ENCODE data around the gene ADRB2. TPM values are rescaled to one million over a fixed set of nuclear protein-coding genes. Genes with fewer than 3 reads are reported as not detected.

Gene ADRB2
- total RNA-seq, 4 donors from 2014 or later, result 1.1 to 5.1 (median 4.2) TPM

DNA sequence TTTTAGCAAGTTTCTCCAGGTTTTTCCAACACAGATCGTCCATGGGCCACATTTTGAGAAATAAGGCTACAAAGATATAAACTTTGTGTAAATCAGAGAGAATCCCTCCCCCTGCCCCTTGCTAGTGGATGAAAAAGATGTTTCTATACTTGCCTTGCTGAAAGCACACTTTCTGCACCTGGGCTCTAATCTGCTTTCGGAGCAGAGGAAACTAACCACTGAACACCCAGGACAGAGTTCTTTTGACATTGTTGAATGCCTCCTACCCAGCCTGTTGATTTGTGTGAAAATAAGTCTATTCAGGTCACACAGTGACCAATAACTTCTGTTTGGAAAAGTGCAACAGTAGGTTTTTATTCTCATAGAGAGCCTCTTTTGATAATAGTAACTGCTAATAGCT is 7.5 kb downstream of the ADRB2 start:
- Histone ChIP-seq H3K27ac (no peak overlapping the region), H3K4me3 (replicated peaks in 1 of 3) (no peak overlapping the region), H3K36me3 (no peaks in the 10 kb centered on the region), H3K9me3 (no peaks in the 10 kb centered on the region), H3K27me3 (peaks cover 6% of the 10 kb centered on the region), H3K4me1 (no peaks in the 10 kb centered on the region)
- intact Hi-C loops (cut with DNase I), result no loop called here
- 95% methylated on average over 2 of the region's 2 CpGs for WGBS, 2 donors
- no peak for DNase-seq
- TF ChIP-seq POLR2A (IDR thresholded peaks at IDR 0.05), result no peak
- TF ChIP-seq, protein P1, sequence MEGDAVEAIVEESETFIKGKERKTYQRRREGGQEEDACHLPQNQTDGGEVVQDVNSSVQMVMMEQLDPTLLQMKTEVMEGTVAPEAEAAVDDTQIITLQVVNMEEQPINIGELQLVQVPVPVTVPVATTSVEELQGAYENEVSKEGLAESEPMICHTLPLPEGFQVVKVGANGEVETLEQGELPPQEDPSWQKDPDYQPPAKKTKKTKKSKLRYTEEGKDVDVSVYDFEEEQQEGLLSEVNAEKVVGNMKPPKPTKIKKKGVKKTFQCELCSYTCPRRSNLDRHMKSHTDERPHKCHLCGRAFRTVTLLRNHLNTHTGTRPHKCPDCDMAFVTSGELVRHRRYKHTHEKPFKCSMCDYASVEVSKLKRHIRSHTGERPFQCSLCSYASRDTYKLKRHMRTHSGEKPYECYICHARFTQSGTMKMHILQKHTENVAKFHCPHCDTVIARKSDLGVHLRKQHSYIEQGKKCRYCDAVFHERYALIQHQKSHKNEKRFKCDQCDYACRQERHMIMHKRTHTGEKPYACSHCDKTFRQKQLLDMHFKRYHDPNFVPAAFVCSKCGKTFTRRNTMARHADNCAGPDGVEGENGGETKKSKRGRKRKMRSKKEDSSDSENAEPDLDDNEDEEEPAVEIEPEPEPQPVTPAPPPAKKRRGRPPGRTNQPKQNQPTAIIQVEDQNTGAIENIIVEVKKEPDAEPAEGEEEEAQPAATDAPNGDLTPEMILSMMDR (IDR thresholded peaks at IDR 0.05), result no peak

DNA sequence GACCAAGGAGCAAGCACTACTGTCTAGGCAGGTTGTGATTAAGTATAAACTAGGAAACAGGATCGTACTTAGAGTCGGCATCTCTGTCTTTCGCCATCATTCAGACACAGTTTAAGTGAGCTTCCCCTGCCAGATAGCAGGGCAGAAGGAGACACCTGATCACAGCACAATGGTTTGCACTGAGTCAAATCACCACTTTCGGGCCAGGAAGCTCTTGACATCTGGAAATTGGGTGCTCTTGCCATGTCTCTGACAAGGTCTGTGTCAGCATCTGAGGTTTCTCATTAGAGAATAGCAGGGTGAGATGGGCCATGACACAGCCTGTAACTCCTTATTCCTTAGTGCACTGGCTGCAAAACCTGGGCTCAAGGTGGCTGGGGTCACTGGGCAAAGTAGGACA is 8.3 kb downstream of the ADRB2 start:
- Histone ChIP-seq H3K27ac (no peak overlapping the region), H3K27me3 (peaks cover 6% of the 10 kb centered on the region), H3K36me3 (no peaks in the 10 kb centered on the region), H3K4me1 (no peaks in the 10 kb centered on the region), H3K9me3 (no peaks in the 10 kb centered on the region), H3K4me3 (replicated peaks in 1 of 3) (no peak overlapping the region)
- TF ChIP-seq, protein P1 (IDR thresholded peaks at IDR 0.05), result no peak
- TF ChIP-seq POLR2A (IDR thresholded peaks at IDR 0.05), result no peak
- DNase-seq, result no peak
- intact Hi-C loops (cut with DNase I), result no loop called here
- WGBS, 2 donors, result 85 to 99% methylated on average over 4 of the region's 4 CpGs

GRCh38 chr5:148836272-148837250 is 10.2 kb downstream of the ADRB2 start:
- DNase-seq, result no peak
- no peak overlapping the region for H3K4me3 ChIP-seq (replicated peaks in 1 of 3)
- 89 to 90% methylated on average over 11 of the region's 11 CpGs for WGBS, 2 donors
- H3K27me3 ChIP-seq, result peaks cover 3% of the 10 kb centered on the region
- H3K27ac ChIP-seq, result no peak overlapping the region
- H3K4me1 ChIP-seq, result no peaks in the 10 kb centered on the region
- intact Hi-C loops (cut with DNase I), result no loop called here
- TF ChIP-seq POLR2A (IDR thresholded peaks at IDR 0.05), result no peak
- TF ChIP-seq, protein P1 (IDR thresholded peaks at IDR 0.05), result no peak
- no peaks in the 10 kb centered on the region for H3K36me3 ChIP-seq
- no peaks in the 10 kb centered on the region for H3K9me3 ChIP-seq

DNA sequence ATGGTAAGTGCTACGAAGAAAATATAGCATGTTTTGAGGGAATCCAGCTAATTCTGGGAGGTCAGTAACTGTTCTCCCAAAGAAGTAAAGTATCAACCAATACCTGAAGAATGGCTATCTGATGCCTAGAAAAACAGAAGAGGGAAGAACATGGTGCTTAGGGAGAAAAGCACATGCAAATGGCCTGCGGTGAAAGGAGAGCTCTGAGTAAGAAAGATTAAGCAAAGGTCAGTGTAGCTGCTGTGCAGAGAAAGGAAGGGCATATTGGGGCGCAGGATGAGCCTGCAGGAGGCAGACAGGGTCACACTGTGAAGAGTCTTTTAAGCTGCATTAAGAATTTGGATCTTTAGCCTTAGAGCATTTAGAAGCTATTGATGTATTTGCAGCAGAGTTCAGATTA is 11.0 kb downstream of the ADRB2 start:
- intact Hi-C loops (cut with DNase I), result no loop called here
- no peaks in the 10 kb centered on the region for H3K27me3 ChIP-seq
- WGBS, 2 donors, result 94 to 95% methylated on average over 3 of the region's 3 CpGs

More for the DNA sequence above, 11.0 kb downstream of the ADRB2 start:
- Histone ChIP-seq H3K4me1 (no peaks in the 10 kb centered on the region), H3K27ac (no peak overlapping the region), H3K4me3 (replicated peaks in 1 of 3) (no peak overlapping the region), H3K36me3 (no peaks in the 10 kb centered on the region), H3K9me3 (no peaks in the 10 kb centered on the region)
- TF ChIP-seq, protein P1 (IDR thresholded peaks at IDR 0.05), result no peak
- no peak for TF ChIP-seq POLR2A (IDR thresholded peaks at IDR 0.05)
- no peak for DNase-seq
